Stimulated activated CD8-positive, alpha-beta memory T cell treated with anti-CD3 and anti-CD28 coated beads, Interleukin-7, amount 100 ng/mL, for 24 hours (primary cell): ENCODE measurements around the gene UBTD2.
"Not testable (repeated sequence)": the region's sequence is repeated elsewhere in the genome, so short reads cannot be mapped to it uniquely, and the experiment has no call there.

Experiments
- DNase-seq: peaks from one replicate; pipeline ENCODE4 v3.0.0-alpha.2; 2020; ENCODE audit warnings: low read depth

UBTD2 gene

DNA sequence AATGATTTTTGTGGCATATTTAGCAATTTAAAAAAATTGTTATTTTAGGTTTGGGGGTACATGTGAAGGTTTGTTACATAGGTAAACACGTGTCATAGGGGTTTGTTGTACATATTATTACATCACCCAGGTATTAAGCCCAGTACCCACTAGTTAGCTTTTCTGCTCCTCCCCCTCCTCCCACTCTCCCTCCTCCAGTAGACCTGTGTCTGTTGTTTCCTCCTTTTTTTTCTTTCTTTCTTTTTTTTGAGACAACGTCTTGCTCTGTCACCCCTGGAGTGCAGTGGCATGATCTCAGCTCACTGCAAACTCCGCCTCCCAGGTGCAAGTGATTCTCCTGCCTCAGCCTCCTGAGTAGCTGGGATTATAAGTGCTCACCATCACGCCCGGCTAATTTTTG is 8.3 kb upstream of the UBTD2 start:
- not testable (repeated sequence) for DNase-seq

DNA sequence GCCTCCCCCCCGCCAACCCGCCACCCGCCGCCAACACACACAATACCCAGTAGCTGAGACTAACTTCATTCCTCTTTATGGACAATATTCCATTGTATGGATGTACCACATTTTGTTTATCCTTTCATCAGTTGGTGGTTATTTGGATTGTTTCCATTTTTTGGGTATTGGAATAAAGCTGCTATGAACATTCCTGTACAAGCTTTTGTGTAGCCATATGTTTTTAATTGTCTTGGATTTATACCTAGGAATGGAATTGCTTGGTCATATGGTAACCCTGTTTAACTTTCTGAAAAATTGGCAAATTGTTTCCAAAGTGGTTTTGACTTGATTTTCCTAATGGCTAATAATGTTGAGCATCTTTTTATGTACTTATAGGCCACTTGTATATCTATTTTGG is 4.9 kb upstream of the UBTD2 start:
- DNase-seq: no peak

DNA sequence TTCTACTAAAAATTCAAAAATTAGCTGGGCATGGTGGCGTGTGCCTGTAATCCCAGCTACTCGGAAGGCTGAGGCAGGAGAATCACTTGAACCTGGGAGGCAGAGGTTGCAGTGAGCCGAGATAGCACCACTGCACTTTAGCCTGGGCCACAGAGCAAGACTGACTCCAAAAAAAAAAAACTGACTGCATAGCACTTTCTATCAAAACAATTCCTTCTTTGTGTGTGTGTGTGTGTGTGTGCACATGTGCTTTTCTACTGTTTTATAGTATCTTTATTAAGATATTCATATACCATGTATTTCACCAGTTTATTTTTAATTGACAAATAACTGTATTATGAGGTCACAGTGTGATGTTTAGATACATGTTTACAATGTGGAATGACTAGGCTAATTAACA is 3.6 kb upstream of the UBTD2 start:
- not testable (repeated sequence) for DNase-seq

DNA sequence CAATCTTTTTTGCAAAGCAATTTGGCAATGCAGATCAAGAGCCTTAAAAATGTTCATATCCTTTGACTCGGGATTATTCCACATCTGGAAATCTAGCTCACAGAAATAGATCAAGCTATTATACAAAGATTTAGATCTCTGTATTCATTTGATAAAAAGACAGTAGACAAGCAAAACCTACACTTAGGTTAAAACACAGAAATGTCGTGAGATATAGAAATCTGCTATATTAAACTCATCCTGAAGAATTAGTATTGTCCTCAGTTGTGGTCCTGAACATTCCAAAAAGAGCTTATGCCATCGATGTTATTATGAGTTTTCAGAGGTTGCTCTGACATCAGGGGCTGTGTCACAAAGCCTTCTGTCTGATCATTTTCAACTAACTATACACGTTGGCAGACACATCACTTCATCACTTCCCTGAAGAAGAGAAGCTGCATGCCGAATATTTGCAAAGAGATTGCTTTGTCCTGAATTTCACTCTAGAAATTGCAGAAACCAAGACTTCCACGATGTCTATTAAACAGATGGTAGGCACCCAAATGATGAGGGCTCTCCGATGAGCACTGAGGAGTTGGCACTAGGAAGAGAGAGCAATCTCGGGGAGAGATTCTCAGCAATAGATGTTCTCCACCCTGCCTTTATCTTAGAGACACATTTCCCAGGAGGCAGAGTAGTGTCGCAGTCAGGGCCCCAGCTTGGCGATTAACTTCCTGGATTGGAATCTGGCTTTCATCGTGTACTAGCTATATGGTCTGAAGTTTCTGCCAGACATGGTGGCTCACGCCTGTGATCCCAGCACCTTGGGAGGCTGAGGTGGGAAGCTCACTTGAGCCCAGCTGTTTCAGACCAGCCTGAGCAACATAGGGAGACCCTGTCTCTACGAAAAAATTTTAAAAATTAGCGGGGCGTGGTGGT is 1.9 kb upstream of the UBTD2 start:
- no peak for DNase-seq

DNA sequence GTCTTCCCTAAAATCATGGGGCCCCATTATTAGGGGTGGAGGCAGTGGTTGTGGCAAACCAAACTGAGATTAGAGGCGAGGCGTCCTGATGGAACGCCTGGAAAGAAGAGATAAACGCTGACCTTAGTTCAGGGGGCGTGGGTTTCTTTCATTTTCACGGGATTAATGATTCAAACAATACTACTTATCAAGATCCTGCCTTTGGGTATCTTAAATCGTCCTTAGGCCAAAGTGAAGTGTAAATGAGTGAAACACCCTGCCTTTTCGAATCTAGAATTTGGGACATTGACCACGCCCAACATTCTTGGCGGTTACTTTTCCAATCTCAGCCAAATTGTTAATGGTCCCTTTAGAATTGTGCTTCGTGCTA is 1.0 kb upstream of the UBTD2 start:
- no peak for DNase-seq

DNA sequence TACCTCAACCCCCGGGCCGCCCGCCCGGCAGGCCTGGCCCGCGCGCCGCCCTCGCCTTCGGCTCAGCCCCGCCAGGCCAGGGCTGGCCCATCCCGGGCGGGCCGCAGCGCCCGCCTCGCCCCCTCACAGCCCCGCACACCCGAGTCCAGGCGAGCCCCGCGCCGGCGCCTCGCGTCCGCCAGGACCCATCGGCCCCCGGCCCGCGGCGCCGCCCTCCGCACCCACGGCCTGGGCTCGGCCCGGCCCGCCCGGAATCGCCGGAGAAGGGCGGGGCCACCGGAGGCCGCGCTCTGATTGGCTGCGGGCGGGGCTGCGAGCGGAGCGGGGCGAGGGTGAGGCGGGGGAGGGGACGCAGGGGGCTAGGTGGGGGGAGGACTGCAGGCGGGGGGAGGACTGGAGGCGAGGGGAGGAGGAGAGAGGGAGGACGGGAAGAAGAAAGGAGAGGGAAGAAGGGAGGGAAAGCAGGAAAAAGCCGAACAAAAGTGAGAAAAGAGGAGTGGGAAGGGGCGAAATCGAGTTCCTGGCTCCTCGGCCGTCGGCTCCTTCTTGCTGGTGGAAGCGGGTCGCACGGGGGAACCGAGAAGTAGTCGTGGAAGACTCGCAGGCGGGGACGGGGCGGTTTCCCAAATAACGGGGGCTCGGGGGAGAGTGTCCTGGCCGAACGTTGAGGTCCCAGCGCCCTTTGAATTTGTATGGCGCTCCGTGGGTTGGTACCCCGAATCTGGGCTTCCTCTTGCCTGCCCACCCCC is 472 bp upstream of the UBTD2 start:
- peak; percentile 53 for DNase-seq

DNA sequence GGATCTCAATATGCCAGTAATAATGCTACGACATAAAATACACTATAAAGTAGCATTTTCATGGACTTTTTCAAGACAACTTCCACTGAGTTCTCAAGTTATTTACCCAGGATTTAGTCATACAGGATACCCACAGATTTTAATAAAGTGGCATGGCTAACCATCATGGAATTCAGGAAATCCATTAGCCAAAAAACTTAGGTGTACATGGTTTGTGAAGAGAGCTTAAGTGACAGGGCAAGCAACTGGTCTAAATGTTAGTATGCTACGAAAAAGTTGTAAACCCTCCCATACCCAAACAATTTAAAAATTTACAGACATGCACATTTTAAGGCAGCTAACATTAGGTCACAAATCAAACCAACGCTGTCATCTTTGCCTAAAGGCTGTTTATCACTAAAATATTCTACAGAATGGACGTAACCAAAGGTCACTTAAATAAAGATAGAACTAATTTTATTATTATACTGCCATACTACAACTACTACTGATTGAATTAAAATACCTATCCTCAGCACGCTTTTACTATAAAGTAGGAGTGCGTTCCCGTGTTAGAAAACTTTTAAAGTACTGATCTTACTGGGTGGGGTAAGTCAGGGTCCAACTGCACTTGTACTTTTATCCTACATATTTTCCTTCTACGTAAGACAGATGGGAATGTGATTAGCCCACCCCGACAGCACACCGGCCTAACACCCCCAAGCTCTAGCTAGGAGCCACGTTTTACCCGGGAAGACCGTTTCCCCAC is 1.1 kb downstream of the UBTD2 start:
- no peak for DNase-seq

DNA sequence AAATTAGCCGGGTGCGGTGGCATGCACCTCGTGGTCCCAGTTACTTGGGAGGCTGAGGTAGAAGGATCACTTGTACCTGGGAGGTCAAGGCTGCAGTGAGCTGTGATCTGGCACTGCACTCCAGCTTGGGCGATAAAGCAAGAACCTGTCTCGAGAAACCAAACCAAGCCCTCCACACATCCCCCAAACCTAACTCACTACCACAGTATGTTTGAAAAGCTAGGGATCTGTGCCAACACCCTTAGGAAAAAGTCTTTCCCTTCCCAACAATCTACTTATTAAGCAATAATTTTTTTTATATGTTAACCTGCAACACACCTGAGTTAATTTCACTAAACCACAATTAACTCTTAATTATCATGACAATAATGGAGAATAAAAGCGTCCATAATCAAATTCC is 2.2 kb downstream of the UBTD2 start:
- DNase-seq: no peak

DNA sequence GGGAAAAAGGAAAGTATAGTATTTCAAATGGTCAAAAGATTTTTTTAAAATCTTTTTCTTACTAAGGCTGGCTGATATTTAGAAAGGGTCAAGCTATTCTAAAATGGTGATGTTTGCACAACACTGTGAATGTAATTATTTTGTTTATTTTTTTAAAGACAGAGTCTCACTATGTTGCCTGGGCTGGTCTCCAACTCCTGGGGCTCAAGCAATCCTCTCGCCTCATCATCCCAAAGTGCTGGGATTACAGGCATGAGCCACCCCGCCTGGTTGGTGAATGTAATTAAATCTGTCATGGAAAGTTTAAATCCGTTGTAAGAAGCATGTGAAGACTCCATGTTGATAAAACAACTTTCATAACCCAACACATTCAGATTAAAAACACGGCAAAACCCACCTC is 2.6 kb downstream of the UBTD2 start:
- no peak for DNase-seq

DNA sequence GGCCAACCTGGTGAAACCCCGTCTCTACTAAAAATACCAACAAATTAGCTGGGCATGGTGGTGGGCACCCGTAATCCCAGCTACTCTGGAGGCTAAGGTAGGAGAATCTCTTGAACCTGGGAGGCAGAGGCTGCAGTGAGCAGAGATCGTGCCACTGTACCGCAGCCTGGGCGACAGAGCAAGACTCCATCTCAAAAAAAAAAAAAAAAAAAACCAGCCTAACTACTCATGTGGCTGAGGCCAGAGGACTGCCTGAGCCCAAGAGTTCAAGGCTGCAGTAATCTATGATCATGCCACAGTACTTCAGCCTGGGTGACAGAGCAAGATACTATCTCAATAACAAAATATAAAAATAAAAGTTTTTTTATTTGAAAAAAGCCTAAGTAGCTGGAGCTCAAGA is 3.2 kb downstream of the UBTD2 start:
- DNase-seq: no peak

DNA sequence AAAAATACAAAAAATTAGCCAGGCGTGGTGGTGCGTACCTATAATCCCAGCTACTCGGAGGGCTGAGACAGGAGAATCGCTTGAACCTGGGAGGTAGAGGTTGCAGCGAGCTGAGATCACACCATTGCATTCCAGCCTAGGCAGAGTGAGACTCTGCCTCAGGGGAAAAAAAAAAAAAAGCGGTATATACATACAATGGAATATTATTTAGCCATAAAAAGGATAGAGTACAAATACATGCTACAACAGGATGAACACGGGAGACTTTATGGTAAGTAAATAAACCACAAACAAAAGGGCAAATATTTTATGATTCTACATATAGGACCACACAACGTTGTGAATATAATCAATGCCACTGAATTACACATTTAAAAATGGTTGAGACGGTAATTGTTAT is 5.2 kb downstream of the UBTD2 start:
- no peak for DNase-seq

DNA sequence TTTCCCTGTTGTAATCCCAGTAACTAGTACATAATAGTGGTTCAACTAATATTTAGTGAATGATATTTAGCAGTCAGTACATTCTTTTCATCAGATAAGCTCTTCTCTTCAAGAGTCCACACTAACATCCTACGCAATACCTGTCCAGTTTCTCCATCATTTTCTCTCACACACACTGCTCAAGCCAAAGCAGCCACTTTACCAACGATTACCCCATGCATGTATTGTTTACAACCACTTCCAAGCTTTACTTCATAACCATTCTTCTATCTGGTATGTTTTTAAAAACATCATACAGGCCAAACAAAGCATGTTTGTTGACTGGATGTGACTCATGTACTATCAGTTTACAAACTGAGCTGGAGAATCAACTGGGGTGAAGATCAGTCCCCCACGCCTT is 7.3 kb downstream of the UBTD2 start:
- no peak for DNase-seq

DNA sequence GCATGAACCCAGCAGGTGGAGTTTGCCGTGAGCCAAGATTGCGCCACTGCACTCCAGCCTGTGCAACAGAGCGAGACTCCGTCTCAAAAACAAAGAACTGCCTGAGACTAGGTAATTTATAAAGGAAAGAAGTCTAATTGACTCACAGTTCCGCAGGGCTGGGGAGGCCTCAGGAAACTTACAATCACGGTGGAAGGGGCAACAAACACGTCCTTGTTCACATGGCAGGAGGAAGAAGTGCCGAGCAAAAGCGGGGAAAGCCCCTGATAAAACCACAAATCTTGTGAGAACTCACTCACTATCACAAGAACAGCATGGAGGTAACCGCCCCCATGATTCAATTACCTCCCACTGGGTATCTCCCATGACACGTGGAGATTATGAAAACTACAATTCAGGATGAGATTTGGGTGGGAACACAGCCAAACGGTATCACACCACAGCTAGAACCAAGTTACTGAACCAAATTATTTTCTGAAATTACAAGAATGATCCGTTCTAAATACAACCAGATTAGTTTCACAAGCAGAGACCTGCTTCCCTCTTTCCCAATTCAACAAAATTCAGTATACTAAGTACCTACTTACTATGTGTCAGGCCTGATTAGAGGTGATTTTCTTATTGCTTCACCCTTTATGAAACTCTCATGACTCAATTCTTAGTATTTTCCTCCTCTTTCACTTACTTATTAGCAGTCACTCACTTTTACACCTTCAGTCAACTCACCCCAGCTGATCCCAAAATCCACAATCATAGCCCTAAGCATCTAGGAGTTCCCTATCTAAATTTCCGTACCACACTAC is 8.4 kb downstream of the UBTD2 start:
- DNase-seq: peak; percentile 19

DNA sequence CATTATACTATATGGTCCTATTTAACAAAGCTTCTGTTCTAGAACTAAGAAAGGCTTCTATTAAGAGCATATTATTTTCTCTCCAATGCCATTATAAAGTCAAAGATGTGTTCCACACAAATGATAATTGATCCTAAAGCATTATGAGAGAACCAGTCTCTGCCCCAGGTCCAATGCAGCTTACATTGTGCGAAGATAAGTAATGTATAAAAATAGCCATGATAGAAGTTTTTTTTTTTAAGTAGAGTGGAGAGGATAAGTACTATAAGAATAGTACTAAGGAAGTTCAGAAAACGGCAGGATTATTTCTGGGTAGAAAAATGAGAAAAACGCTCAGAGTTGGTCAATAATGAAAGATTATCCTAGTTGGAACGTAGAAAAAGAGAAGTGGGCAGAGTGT is 15.6 kb downstream of the UBTD2 start:
- no peak for DNase-seq

DNA sequence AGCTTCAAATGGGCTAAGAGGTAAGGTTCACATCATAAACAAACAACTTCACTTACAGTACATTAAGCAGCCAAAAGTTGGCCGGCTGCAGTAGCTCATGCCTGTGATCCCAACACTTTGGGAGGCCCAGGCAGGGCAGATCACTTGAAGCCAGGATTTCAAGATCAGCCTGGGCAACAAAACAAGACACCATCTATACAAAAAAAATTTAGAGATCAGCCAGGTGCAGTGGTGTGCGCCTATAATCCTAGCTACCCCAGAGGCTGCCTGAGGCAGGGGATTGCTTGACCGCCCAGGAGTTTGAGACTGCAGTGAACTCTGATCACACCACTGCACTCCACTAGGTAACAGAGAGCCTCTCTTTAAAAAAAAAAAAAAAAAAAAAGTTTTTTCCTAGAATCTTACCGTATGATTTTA is 16.9 kb downstream of the UBTD2 start:
- DNase-seq: no peak

DNA sequence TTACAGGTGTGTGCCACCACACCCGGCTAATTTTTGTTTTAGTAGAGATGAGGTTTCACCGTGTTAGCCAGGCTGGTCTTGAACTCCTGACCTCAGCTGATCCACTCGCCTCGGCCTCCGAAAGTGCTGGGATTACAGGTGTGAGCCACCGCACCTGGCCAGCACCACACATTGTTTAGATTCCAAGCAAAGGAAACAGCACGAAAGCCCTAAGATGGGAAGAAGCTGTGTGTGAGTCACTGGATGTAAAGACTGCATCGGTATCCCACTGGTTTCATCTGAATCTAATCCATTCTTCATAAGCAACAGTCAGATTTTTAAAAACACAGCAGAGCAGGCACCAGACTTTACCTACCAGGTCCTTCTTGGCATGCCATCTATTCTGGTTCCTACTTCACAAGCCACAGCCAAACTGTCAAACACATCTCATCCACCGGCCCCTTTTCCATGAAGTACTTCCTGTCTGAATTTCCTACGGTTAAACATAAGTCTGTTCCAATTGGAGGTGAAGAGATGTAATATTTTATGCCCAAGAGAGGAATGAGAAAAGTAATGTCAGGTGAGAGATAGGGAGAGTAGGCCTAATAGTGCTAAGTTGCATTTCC is 17.4 kb downstream of the UBTD2 start:
- DNase-seq: no peak

DNA sequence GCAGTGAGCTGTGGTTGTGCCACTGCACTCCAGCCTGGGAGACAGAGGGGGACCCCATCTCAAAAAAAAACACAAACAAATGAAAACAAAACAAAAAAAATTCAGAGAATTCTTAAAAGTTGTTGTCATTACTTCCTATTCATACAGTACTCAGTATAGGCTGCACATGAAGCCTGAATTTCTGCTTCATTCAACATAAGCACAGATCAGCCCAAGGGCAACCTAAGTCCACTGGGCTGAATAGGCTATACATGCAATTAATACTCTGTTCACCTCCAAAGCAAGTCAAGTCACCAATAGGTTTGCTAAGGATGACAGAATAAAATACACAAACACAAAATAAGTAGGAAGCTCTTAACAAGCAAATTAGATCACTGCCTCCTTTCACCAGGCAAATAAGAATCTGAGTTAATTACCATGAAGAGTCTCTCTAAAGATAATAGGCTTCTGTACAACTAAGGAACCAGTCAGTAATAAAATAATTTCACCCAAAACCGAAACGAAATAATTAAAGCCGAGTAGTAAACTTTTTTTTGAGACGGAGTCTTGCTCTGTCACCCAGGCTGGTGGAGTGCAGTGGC is 18.7 kb downstream of the UBTD2 start:
- no peak for DNase-seq

DNA sequence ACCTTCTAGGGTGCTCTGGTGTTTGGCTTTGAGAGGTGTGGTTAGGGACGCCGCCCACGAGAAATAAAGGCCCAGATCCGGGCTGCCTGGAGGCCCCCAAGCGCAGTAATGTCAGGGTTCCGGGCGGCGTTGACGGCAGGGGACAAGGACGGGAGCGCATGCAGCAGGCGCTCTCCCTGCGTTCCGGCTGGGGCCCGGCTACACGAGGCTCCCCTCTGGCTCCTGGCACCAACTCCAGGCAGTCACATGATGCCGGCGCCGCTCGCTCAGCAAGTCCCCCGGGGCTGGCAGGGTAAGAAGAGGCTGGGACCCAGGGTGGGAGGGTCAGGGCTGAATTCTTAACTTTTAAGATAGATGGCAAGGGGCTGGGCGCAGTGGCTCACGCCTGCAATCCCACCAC is 28.1 kb downstream of the UBTD2 start:
- no peak for DNase-seq

DNA sequence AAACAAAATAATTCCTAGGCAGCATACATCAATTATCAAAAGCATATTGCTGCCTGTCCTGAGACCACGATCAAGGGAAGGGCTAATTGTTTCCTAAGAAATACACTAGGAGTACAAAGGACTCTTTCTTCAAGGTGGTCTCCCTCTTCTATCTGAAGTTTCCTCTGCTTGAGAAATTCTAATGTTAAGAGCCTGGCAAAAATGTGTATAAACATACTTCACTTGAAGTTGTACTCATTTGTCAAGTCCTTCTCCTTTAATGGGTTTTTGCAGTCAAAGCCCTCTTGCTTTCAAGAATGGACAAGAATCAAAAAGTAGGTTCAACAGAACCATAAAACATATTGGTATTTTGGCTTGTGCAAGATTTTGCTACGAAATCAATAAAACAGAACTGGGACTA is 31.1 kb downstream of the UBTD2 start:
- DNase-seq: no peak

DNA sequence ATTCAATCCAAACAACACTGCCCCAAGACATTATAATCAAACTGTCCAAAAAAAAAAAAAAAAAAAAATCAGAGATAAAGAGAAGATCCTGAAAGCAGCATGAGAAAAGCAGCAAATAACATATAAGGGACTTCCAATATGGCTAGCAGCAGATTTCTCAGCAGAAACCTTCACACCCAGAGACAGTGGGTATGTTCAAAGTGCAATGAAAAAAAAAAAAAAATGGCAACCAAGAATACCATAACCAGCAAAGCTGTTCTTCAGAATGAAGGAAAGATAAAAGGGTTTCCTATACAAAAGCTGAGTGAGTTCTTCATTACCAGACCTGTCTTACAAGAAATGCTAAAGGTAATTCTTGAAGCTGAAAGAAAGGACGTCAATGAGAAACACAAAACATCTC is 32.1 kb downstream of the UBTD2 start:
- DNase-seq: no peak

DNA sequence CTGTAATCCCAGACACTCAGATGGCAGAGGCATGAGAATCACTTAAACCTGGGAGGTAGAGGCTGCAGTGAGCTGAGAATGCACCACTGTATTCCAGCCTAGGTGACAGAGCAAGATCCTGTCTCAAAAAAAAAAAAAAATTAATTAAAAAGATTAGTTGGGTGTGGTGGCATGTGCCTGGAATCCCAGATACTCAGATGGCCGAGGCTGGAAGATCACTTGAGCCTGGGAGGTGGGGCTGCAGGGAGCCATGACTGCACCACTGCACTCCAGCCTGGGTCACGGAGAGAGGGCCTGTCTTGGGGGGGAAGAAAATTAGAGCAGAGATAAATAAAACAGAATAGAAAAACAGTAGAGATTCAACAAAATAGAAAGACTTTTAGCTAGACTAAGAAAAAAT is 34.9 kb downstream of the UBTD2 start:
- no peak for DNase-seq
